ENCODE measurements around the gene EBF3. TPM values are rescaled to one million over a fixed set of nuclear protein-coding genes. Genes with fewer than 3 reads are reported as not detected.

EBF3 gene
- total RNA-seq, 3 donors from 2014 or later = 0.23 to 2.8 (median 0.89) TPM

DNA sequence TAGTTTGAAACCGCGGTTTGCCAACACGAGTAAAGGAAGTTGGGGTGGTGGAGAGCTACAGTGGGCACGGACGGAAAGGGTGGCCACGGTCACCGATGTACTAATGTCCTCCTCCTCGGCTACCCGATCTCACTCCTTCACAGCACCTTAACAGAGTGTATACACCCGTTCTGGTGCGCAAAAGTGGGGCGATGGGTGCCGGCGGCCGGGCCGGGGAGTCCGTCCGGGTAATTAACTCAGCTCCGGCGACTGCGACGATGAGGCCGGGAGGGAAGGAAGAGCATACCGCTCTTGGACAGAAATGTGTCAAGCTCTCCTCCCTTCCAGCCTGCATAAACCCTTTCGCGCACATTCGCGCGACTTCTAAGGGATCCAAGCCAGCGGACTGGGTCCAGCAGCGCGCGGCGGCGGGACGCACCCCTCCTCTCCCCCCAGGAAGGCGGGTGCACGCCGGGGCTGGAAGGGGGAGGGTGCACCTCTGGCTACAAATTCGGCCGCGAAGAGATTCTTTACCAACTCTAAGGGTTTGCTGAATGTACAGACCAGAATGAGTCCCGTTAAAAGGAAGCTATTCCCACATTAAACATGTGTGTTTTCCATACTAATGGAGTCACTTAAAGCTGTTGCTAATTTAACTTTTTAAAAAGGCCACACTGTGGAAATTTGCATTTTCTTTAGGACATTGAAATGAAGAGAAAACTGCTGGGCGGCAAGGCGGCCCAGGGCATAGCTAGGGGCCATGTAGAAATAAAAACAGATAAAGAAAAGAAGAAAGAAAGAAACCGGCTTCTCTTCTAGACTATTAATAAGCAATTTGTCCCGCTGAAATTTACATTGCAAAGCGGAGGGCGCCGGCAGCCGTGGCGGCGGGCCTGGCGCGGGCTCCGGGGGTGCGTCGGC lies 6.6 kb upstream of the EBF3 start:
- Histone ChIP-seq H3K9me3 (no peaks in the 10 kb centered on the region), H3K4me3 (no peak overlapping the region), H3K4me1 (ENCODE audit: low read depth) (peaks cover 9% of the 10 kb centered on the region), H3K36me3 (ENCODE audit: low read depth) (no peaks in the 10 kb centered on the region)
- ATAC-seq (no peak), DNase-seq (no peak)
- TF ChIP-seq, protein P1, sequence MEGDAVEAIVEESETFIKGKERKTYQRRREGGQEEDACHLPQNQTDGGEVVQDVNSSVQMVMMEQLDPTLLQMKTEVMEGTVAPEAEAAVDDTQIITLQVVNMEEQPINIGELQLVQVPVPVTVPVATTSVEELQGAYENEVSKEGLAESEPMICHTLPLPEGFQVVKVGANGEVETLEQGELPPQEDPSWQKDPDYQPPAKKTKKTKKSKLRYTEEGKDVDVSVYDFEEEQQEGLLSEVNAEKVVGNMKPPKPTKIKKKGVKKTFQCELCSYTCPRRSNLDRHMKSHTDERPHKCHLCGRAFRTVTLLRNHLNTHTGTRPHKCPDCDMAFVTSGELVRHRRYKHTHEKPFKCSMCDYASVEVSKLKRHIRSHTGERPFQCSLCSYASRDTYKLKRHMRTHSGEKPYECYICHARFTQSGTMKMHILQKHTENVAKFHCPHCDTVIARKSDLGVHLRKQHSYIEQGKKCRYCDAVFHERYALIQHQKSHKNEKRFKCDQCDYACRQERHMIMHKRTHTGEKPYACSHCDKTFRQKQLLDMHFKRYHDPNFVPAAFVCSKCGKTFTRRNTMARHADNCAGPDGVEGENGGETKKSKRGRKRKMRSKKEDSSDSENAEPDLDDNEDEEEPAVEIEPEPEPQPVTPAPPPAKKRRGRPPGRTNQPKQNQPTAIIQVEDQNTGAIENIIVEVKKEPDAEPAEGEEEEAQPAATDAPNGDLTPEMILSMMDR (IDR thresholded peaks at IDR 0.05) = no peak
- intact Hi-C loops (cut with DNase I, micrococcal nuclease) = no loop called here

DNA sequence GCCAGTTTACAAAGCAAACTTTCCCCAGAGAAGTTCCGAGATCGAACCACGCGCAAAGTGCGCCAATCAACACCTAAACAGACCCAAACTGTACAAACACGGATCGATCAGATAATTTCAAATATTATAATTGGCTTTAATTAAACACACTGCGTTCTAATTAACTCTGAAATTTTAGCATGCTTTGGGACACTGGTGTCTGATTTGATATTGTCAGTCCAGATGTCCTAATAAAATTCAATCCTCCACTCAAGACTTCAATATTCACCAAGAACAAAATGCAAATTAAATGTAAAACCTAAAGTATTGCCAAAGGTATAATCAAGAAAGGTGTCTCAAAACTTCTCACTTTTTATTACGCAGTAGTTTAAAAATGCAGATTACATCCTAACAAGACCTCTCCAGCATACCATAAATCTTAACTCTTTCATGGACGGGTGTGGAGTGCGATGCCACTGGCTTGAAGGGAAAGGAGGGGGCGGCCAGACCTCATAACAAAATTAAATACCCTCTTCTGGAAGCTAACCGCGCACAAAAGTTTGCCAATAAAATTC lies 5.9 kb upstream of the EBF3 start:
- Histone ChIP-seq H3K36me3 (ENCODE audit: low read depth) (no peaks in the 10 kb centered on the region), H3K9me3 (no peaks in the 10 kb centered on the region), H3K4me3 (no peak overlapping the region), H3K4me1 (ENCODE audit: low read depth) (peaks cover 13% of the 10 kb centered on the region)
- DNase-seq (no peak), ATAC-seq (no peak)
- intact Hi-C loops (cut with DNase I, micrococcal nuclease) = no loop called here
- TF ChIP-seq, protein P1 (IDR thresholded peaks at IDR 0.05) = no peak

- intact Hi-C loops (cut with DNase I, micrococcal nuclease) = no loop called here
- DNase-seq = no peak
- no peaks in the 10 kb centered on the region for H3K9me3 ChIP-seq
- H3K4me3 ChIP-seq = no peak overlapping the region
- H3K4me1 ChIP-seq (ENCODE audit: low read depth) = peaks cover 20% of the 10 kb centered on the region
- no peaks in the 10 kb centered on the region for H3K36me3 ChIP-seq (ENCODE audit: low read depth)
- TF ChIP-seq, protein P1 (IDR thresholded peaks at IDR 0.05) = no peak
- no peak for ATAC-seq
These were observed 5.3 kb upstream of the EBF3 start for GRCh38 chr10:129969184-129969910.

- DNase-seq (peak in 2 of 3 donors; percentile 60 to 62), ATAC-seq (peak; percentile 56)
- no peaks in the 10 kb centered on the region for H3K9me3 ChIP-seq
- H3K4me3 ChIP-seq = no peak overlapping the region
- intact Hi-C loops (cut with DNase I, micrococcal nuclease) = no loop called here
- H3K4me1 ChIP-seq (ENCODE audit: low read depth) = peaks cover 21% of the 10 kb centered on the region
- H3K36me3 ChIP-seq (ENCODE audit: low read depth) = no peaks in the 10 kb centered on the region
- TF ChIP-seq, protein P1 (IDR thresholded peaks at IDR 0.05) = no peak
These were observed 4.7 kb upstream of the EBF3 start for GRCh38 chr10:129968853-129969183.

- peaks cover 24% of the 10 kb centered on the region for H3K4me1 ChIP-seq (ENCODE audit: low read depth)
- intact Hi-C loops (cut with DNase I, micrococcal nuclease) = no loop called here
These were observed 4.2 kb upstream of the EBF3 start for GRCh38 chr10:129968020-129968852.

More at GRCh38 chr10:129968020-129968852, 4.2 kb upstream of the EBF3 start:
- Histone ChIP-seq H3K4me3 (no peak overlapping the region), H3K36me3 (ENCODE audit: low read depth) (no peaks in the 10 kb centered on the region), H3K9me3 (no peaks in the 10 kb centered on the region)
- no peak for DNase-seq
- TF ChIP-seq, protein P1 (IDR thresholded peaks at IDR 0.05) = no peak
- no peak for ATAC-seq

Measured in mucosa of descending colon (tissue), 3 donors.